ENCODE data around the gene HSD17B12. TPM values are rescaled to one million over a fixed set of nuclear protein-coding genes. Genes with fewer than 3 reads are reported as not detected.

The HSD17B12 gene
- total RNA-seq, 1 experiment from 2014 or later = 112 TPM

GRCh38 chr11:43866520-43866919 lies 186.0 kb downstream of the HSD17B12 start:
- H3K9me2 ChIP-seq (ENCODE audit: insufficient read depth) = no peaks in the 10 kb centered on the region
- no peak overlapping the region for H3K4me3 ChIP-seq
- no peak for DNase-seq
- ChIA-PET CTCF (no interaction called here), POLR2A (ENCODE audit: unreplicated experiment) (no interaction called here)
- no peak overlapping the region for H3K4me2 ChIP-seq
- no TSS peak for BruUV-seq (replicated peaks)
- no peaks in the 10 kb centered on the region for H4K20me1 ChIP-seq (ENCODE audit: insufficient read depth)
- H3K4me1 ChIP-seq (replicated peaks; ENCODE audit: insufficient read depth) = no peaks in the 10 kb centered on the region
- no peaks in the 10 kb centered on the region for H3K79me2 ChIP-seq (ENCODE audit: low read depth)
- H3F3A ChIP-seq (ENCODE audit: insufficient read depth, low read depth) = no peaks in the 10 kb centered on the region
- H3K36me3 ChIP-seq (ENCODE audit: low read depth) = no peaks in the 10 kb centered on the region
- TF ChIP-seq, protein P1, sequence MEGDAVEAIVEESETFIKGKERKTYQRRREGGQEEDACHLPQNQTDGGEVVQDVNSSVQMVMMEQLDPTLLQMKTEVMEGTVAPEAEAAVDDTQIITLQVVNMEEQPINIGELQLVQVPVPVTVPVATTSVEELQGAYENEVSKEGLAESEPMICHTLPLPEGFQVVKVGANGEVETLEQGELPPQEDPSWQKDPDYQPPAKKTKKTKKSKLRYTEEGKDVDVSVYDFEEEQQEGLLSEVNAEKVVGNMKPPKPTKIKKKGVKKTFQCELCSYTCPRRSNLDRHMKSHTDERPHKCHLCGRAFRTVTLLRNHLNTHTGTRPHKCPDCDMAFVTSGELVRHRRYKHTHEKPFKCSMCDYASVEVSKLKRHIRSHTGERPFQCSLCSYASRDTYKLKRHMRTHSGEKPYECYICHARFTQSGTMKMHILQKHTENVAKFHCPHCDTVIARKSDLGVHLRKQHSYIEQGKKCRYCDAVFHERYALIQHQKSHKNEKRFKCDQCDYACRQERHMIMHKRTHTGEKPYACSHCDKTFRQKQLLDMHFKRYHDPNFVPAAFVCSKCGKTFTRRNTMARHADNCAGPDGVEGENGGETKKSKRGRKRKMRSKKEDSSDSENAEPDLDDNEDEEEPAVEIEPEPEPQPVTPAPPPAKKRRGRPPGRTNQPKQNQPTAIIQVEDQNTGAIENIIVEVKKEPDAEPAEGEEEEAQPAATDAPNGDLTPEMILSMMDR (conservative IDR thresholded peaks at IDR 0.05) = no peak
- no peak for TF ChIP-seq EZH2 (IDR thresholded peaks at IDR 0.05; ENCODE audit: low read depth)
- H3K9me3 ChIP-seq (ENCODE audit: insufficient read depth, low read depth) = no peaks in the 10 kb centered on the region
- intact Hi-C loops (cut with micrococcal nuclease; ENCODE audit: unreplicated experiment) = no loop called here
- no peak overlapping the region for H2AFZ ChIP-seq
- H3K27ac ChIP-seq = no peak overlapping the region
- peaks cover 9% of the 10 kb centered on the region; the same call in 1 of the 2 replicates for H3K27me3 ChIP-seq (ENCODE audit: insufficient read depth, low read depth)

GRCh38 chr11:43866969-43867368 lies 186.4 kb downstream of the HSD17B12 start:
- TF ChIP-seq, protein P1 (conservative IDR thresholded peaks at IDR 0.05) = no peak
- Histone ChIP-seq H2AFZ (no peak overlapping the region), H3K4me3 (no peak overlapping the region), H3K4me2 (no peak overlapping the region), H3K9me3 (ENCODE audit: insufficient read depth, low read depth) (no peaks in the 10 kb centered on the region), H3K4me1 (replicated peaks; ENCODE audit: insufficient read depth) (no peaks in the 10 kb centered on the region), H3F3A (ENCODE audit: insufficient read depth, low read depth) (no peaks in the 10 kb centered on the region), H3K36me3 (ENCODE audit: low read depth) (no peaks in the 10 kb centered on the region), H3K9me2 (ENCODE audit: insufficient read depth) (no peaks in the 10 kb centered on the region), H3K79me2 (ENCODE audit: low read depth) (no peaks in the 10 kb centered on the region), H4K20me1 (ENCODE audit: insufficient read depth) (no peaks in the 10 kb centered on the region), H3K27ac (no peak overlapping the region), H3K27me3 (ENCODE audit: insufficient read depth, low read depth) (peaks cover 14% of the 10 kb centered on the region; the same call in 1 of the 2 replicates)
- POLR2A ChIA-PET (ENCODE audit: unreplicated experiment) = no interaction called here
- no TSS peak for BruUV-seq (replicated peaks)
- intact Hi-C loops (cut with micrococcal nuclease; ENCODE audit: unreplicated experiment) = no loop called here
- DNase-seq = no peak
- CTCF ChIA-PET = no interaction called here

DNA sequence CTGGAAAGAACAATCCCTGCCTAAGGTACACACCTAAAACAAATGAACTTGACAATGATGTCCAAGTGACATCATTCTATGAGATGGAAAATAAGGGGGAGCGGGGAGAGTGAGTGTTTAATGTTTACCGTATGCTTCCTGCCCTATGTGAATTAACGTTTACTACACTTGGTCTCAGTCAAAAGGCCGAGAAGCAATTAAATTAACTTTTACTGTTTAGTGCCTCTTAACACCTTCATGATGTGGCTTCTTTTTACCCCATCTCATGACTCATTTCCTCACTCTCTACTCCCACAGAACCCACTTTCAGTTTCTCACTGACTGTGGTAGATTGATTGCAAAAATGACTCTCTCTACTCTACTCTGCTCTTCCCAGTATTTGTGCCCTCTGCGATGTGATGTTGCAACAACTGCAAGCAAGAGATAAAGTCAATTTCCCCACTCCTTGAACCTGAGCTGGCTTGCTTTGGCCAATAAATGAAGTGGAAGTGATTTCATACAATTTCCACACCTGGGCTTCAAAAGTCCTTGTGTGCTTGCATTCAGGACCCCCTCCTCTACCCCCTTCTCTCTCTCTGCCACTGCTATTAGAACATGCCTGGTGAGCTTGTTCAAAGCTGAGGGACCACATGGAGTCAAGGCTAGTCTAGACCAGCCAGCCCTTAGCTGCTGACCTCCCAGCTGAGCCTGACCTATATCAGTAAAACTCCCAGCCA lies 188.5 kb downstream of the HSD17B12 start:
- ChIA-PET CTCF (no interaction called here), POLR2A (ENCODE audit: unreplicated experiment) (no interaction called here)
- no peak overlapping the region for H3K4me2 ChIP-seq
- no peaks in the 10 kb centered on the region for H3F3A ChIP-seq (ENCODE audit: insufficient read depth, low read depth)
- TF ChIP-seq, protein P1 (conservative IDR thresholded peaks at IDR 0.05) = no peak
- no peak for TF ChIP-seq EZH2 (IDR thresholded peaks at IDR 0.05; ENCODE audit: low read depth)
- no peaks in the 10 kb centered on the region for H3K9me3 ChIP-seq (ENCODE audit: insufficient read depth, low read depth)
- H2AFZ ChIP-seq = no peak overlapping the region
- peaks cover 34% of the 10 kb centered on the region for H3K27me3 ChIP-seq (ENCODE audit: insufficient read depth, low read depth)
- no peaks in the 10 kb centered on the region for H4K20me1 ChIP-seq (ENCODE audit: insufficient read depth)
- intact Hi-C loops (cut with micrococcal nuclease; ENCODE audit: unreplicated experiment) = no loop called here
- no peaks in the 10 kb centered on the region for H3K9me2 ChIP-seq (ENCODE audit: insufficient read depth)
- H3K4me1 ChIP-seq (replicated peaks; ENCODE audit: insufficient read depth) = no peaks in the 10 kb centered on the region
- no peaks in the 10 kb centered on the region for H3K79me2 ChIP-seq (ENCODE audit: low read depth)
- H3K36me3 ChIP-seq (ENCODE audit: low read depth) = no peaks in the 10 kb centered on the region
- H3K4me3 ChIP-seq = no peak overlapping the region
- BruUV-seq (replicated peaks) = no TSS peak
- no peak overlapping the region for H3K27ac ChIP-seq
- no peak for DNase-seq

Data from PC-9 (cell line).